Esophagus muscularis mucosa (tissue), 4 donors: Measurements from ENCODE around the gene GLI3.

Experiments used
- CTCF ChIP-seq, 3 experiments: fragments of 200-600 bp in 2 of 3; fragments of 450-650 bp in 1 of 3; sonication (generic) in 2 of 3; IDR thresholded peaks; one replicate each; pipeline ENCODE4 v1.5.1; 2017 to 2019; ENCODE audit warnings: antibody characterized with exemption in 3 of 3, mild to moderate bottlenecking in 2 of 3, moderate library complexity in 1 of 3
- EP300 ChIP-seq: sonication (generic); formaldehyde crosslinking; IDR thresholded peaks from one replicate; pipeline ENCODE4 v1.6.1; 2017; ENCODE audit warnings: antibody characterized with exemption
- POLR2A ChIP-seq: fragments of 450-650 bp; IDR thresholded peaks from one replicate; pipeline ENCODE4 v1.6.1; 2017; ENCODE audit warnings: antibody characterized with exemption, moderate library complexity, mild to moderate bottlenecking, low read depth
- POLR2AphosphoS5 ChIP-seq, 2 donors: sonication (generic); formaldehyde crosslinking; IDR thresholded peaks; one replicate each; pipeline ENCODE4 v1.6.1; 2017; ENCODE audit warnings: antibody characterized with exemption in 2 of 2

- TF ChIP-seq CTCF (IDR thresholded peaks at IDR 0.05), result no peak
- TF ChIP-seq POLR2A, result no peak
- TF ChIP-seq POLR2AphosphoS5 (IDR thresholded peaks at IDR 0.05), result no peak
- TF ChIP-seq EP300, result no peak
Measured at GRCh38 chr7:42049761-42050160, 187.2 kb downstream of the GLI3 start.
